ENCODE results near the gene CHSY1. TPM values are rescaled to one million over a fixed set of nuclear protein-coding genes. Genes with fewer than 3 reads are reported as not detected.

The CHSY1 gene
- total and polyA plus RNA-seq, 2 of the 4 experiments (the other 2 are of a cell fraction), result 40.9 to 53.2 TPM

- TF ChIP-seq, protein P1, sequence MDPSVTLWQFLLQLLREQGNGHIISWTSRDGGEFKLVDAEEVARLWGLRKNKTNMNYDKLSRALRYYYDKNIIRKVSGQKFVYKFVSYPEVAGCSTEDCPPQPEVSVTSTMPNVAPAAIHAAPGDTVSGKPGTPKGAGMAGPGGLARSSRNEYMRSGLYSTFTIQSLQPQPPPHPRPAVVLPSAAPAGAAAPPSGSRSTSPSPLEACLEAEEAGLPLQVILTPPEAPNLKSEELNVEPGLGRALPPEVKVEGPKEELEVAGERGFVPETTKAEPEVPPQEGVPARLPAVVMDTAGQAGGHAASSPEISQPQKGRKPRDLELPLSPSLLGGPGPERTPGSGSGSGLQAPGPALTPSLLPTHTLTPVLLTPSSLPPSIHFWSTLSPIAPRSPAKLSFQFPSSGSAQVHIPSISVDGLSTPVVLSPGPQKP (IDR thresholded peaks at IDR 0.05; ENCODE audit: borderline replicate concordance, low read depth, low read length), result no peak
- no peak for TF ChIP-seq RAD21 (IDR thresholded peaks at IDR 0.05; ENCODE audit: low read length)
- TF ChIP-seq RCOR1 (IDR thresholded peaks at IDR 0.05; ENCODE audit: insufficient replicate concordance, low read length), result no peak
- TF ChIP-seq MXI1 (IDR thresholded peaks at IDR 0.05; ENCODE audit: borderline replicate concordance, low read depth, low read length), result no peak
- TF ChIP-seq BHLHE40 (IDR thresholded peaks at IDR 0.05; ENCODE audit: low read depth, low read length), result no peak
- no peak for TF ChIP-seq FOS (IDR thresholded peaks at IDR 0.05; ENCODE audit: low read depth, low read length)
Observed at GRCh38 chr15:101200181-101200580, 51.7 kb downstream of the CHSY1 start (continued).
